RWPE2 (cell line): ENCODE measurements around the gene RBM23.

Experiments
- ATAC-seq: fragments of 200-7000 bp; cut with Tn5 transposase; 3 replicates; pipeline ENCODE4 v1.9.1; 2021; ENCODE audit warnings: low read depth
- DNase-seq: peaks from one replicate; pipeline ENCODE4 v3.0.0-alpha.2; 2020; ENCODE audit warnings: low spot score
- H3K27ac ChIP-seq: fragments of 450-650 bp; 2 replicates; pipeline ENCODE4 v1.5.1; 2017; ENCODE audit warnings: mild to moderate bottlenecking; ENCODE audit not compliant: poor library complexity, severe bottlenecking
- H3K27me3 ChIP-seq: fragments of 250-450 bp; sonication (Bioruptor Pico); 2 replicates; pipeline ENCODE4 v1.5.1; 2021; ENCODE audit warnings: mild to moderate bottlenecking, moderate library complexity; ENCODE audit not compliant: insufficient read depth, poor library complexity, severe bottlenecking
- H3K36me3 ChIP-seq: fragments of 250-450 bp; sonication (Bioruptor Pico); 2 replicates; pipeline ENCODE4 v1.5.1; 2020; ENCODE audit warnings: low read depth, mild to moderate bottlenecking, moderate library complexity
- H3K4me1 ChIP-seq: fragments of 250-450 bp; sonication (Bioruptor Pico); 2 replicates; pipeline ENCODE4 v1.5.1; 2021; ENCODE audit warnings: mild to moderate bottlenecking, moderate library complexity; ENCODE audit not compliant: insufficient read depth, poor library complexity, severe bottlenecking
- H3K4me3 ChIP-seq: fragments of 250-450 bp; sonication (Bioruptor Pico); 2 replicates; pipeline ENCODE4 v1.5.1; 2021; ENCODE audit warnings: mild to moderate bottlenecking, moderate library complexity; ENCODE audit not compliant: severe bottlenecking
- H3K9me3 ChIP-seq: fragments of 250-450 bp; sonication (Bioruptor Pico); 2 replicates; pipeline ENCODE4 v1.5.1; 2021; ENCODE audit warnings: mild to moderate bottlenecking, moderate library complexity; ENCODE audit not compliant: severe bottlenecking
- TF ChIP-seq, protein P1 (sequence below): fragments of 450-650 bp; IDR thresholded peaks from one replicate; pipeline ENCODE4 v1.5.1; 2017; ENCODE audit warnings: mild to moderate bottlenecking, moderate library complexity; ENCODE audit not compliant: poor library complexity, severe bottlenecking

RBM23 gene

DNA sequence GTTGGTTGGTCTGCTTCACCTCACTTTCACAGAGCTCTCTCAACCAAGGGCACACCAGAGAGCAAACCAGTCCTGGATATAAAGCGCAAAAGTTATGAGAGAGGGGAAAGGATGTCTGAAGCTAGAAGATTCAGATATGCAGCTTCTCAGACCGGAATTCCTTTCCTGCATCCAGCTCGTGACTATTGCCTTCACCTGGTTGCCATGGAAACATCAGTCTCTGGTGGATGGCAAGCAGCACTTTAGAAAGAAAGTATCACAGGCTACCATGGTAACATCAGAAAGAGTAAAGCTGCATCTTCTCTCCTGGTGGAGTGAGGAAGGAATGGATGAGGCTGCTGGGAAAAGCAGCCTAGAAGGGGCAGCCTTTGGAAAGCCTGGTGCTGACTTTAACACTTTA lies 22.2 kb downstream of the RBM23 start:
- H3K4me1 ChIP-seq, result peaks cover 12% of the 10 kb centered on the region
- H3K36me3 ChIP-seq, result peaks cover 15% of the 10 kb centered on the region
- TF ChIP-seq, protein P1, sequence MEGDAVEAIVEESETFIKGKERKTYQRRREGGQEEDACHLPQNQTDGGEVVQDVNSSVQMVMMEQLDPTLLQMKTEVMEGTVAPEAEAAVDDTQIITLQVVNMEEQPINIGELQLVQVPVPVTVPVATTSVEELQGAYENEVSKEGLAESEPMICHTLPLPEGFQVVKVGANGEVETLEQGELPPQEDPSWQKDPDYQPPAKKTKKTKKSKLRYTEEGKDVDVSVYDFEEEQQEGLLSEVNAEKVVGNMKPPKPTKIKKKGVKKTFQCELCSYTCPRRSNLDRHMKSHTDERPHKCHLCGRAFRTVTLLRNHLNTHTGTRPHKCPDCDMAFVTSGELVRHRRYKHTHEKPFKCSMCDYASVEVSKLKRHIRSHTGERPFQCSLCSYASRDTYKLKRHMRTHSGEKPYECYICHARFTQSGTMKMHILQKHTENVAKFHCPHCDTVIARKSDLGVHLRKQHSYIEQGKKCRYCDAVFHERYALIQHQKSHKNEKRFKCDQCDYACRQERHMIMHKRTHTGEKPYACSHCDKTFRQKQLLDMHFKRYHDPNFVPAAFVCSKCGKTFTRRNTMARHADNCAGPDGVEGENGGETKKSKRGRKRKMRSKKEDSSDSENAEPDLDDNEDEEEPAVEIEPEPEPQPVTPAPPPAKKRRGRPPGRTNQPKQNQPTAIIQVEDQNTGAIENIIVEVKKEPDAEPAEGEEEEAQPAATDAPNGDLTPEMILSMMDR, result no peak
- DNase-seq, result no peak
- no peak overlapping the region for H3K4me3 ChIP-seq
- ATAC-seq, result no peak
- no peak overlapping the region for H3K27ac ChIP-seq
- H3K9me3 ChIP-seq, result no peaks in the 10 kb centered on the region
- no peaks in the 10 kb centered on the region for H3K27me3 ChIP-seq

DNA sequence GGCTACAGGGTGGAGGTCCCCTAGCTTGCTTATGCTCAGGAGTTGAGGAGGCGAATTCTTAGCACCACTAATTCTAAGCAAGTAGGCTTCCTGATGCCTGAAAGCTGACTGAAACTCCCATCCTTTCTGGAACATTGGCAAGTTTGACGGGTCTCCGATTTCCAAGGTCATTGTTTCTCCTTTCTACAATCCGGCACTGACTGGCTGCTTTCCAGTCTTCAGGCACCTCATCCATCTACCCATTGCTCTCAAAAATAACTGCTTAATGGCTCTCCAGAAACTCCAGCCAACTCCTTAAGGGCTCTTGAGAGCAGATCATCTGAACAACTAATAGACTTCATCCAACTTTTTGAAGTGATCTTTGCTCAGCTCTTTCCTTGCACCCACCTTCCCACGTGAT lies 22.6 kb downstream of the RBM23 start:
- H3K9me3 ChIP-seq, result no peaks in the 10 kb centered on the region
- no peak overlapping the region for H3K4me3 ChIP-seq
- H3K27me3 ChIP-seq, result no peaks in the 10 kb centered on the region
- DNase-seq (no peak), ATAC-seq (no peak)
- no peak overlapping the region for H3K27ac ChIP-seq
- peaks cover 12% of the 10 kb centered on the region for H3K4me1 ChIP-seq
- peaks cover 11% of the 10 kb centered on the region for H3K36me3 ChIP-seq
- TF ChIP-seq, protein P1, result no peak

DNA sequence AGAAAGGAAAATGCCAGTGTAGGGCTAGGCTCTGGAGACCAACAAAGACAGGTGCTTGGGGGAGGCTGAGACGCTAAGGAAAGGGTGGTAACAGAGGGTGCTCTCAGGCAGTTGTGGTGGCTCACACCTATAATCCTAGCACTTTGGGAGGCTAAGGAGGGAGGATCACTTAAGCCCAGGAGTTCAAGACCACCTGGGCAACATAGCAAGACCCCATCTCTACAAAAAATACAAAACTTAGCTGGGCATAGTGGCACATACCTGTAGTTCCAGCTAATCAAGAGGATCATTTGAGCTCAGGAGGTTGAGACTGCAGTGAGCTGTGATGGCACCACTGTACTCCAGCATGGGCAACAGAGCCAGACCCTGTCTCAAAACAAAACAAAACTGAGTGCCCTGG lies 23.5 kb downstream of the RBM23 start:
- H3K4me1 ChIP-seq, result peaks cover 12% of the 10 kb centered on the region
- no peak overlapping the region for H3K27ac ChIP-seq
- TF ChIP-seq, protein P1, result no peak
- DNase-seq (no peak), ATAC-seq (no peak)
- H3K9me3 ChIP-seq, result no peaks in the 10 kb centered on the region
- H3K27me3 ChIP-seq, result no peaks in the 10 kb centered on the region
- H3K36me3 ChIP-seq, result peaks cover 2% of the 10 kb centered on the region
- H3K4me3 ChIP-seq, result no peak overlapping the region

DNA sequence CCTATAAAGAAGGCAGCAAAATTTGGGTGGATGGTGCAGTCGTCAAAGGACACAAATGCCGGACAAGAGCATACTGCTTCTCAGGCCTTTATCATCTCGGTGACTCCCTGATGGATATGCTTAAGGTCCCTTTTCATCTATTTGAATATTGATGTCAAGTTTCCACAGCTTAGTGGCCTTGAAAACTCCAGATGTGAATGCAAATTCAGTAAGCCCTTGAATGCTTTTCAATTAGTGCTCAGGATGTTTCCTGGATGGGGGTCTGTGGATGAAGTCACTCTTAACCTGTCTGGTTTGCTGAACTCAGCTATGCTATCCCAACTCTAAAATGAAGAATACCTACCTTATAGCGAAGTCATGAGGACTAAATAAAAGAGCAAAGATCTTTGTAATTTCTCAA lies 25.2 kb downstream of the RBM23 start:
- Histone ChIP-seq H3K4me1 (peaks cover 14% of the 10 kb centered on the region), H3K4me3 (no peak overlapping the region), H3K27ac (no peak overlapping the region), H3K9me3 (no peaks in the 10 kb centered on the region), H3K36me3 (no peaks in the 10 kb centered on the region), H3K27me3 (no peaks in the 10 kb centered on the region)
- ATAC-seq (no peak), DNase-seq (no peak)
- TF ChIP-seq, protein P1, result no peak

DNA sequence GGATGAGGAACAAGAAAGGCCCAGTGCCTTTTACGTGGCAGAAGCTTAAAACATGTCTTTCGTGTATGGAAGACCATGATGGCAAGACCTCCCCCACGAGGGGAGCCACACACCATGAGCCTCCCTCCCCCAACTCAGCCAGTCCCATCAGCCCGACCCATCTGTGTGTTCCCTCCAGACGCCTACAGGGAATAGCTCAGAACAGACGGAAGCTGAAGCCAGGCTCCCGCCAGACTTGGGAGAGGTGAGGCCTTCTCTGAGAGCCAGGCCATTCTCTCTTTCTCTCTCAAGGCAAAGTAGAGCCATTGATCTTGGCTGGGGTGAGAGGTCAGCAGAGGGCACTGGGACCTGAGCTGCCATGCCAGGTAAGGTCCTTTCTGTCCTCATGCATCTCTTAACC lies 26.5 kb downstream of the RBM23 start:
- no peak overlapping the region for H3K27ac ChIP-seq
- peaks cover 7% of the 10 kb centered on the region for H3K4me1 ChIP-seq
- TF ChIP-seq, protein P1, result no peak
- DNase-seq (no peak), ATAC-seq (no peak)
- no peaks in the 10 kb centered on the region for H3K9me3 ChIP-seq
- no peaks in the 10 kb centered on the region for H3K36me3 ChIP-seq
- H3K4me3 ChIP-seq, result no peak overlapping the region
- no peaks in the 10 kb centered on the region for H3K27me3 ChIP-seq
